Stimulated activated CD8-positive, alpha-beta memory T cell treated with anti-CD3 and anti-CD28 coated beads, Interleukin-15, amount 100 ng/mL, for 1 hour (primary cell): ENCODE measurements around the gene CNTN5.

Experiments used
- DNase-seq: peaks from one replicate; pipeline ENCODE4 v3.0.0-alpha.2; 2020; ENCODE audit warnings: low read depth

The CNTN5 gene

DNA sequence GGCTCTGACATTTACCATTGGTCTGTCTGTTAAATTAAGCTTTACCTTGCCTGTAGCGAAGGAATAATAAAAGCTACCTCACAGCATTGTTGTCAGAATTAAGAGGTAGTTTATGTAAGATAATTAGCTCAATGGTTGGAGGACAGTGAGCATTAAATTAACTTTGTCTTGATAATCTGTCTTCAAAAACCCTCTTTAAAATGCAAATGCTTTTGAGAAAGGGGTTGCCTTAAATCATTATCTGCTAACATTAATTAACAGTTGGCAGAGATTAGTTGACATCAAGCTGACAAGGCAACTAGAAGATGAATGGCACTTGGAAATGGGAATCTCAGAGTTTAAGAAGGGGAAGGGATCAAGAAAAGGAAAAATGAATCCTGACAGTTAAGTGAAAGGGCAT is 905.2 kb downstream of the CNTN5 start:
- DNase-seq = no peak

GRCh38 chr11:99932684-99933083 is 911.9 kb downstream of the CNTN5 start:
- no peak for DNase-seq

DNA sequence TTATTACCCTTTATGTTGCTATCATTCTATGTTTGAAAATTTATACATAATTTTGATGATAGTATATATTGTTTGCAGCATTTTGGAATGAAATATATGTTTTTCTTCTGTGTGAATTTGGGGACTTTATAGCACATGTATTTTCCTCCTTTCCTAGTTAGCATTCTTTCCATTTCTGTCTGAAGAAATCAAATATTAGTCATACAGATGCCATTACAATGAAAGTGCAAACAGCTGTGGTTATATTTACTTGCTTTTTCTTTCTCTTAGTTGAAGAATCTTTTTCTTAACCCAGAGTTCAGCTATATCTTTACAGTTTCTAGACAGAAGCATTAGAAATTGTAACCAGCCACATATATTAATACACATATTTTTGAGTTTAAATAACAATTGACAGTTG is 913.3 kb downstream of the CNTN5 start:
- no peak for DNase-seq

- no peak for DNase-seq
Measured at GRCh38 chr11:99937330-99937729, 916.6 kb downstream of the CNTN5 start.

GRCh38 chr11:99952816-99953215 is 932.1 kb downstream of the CNTN5 start:
- DNase-seq = no peak

DNA sequence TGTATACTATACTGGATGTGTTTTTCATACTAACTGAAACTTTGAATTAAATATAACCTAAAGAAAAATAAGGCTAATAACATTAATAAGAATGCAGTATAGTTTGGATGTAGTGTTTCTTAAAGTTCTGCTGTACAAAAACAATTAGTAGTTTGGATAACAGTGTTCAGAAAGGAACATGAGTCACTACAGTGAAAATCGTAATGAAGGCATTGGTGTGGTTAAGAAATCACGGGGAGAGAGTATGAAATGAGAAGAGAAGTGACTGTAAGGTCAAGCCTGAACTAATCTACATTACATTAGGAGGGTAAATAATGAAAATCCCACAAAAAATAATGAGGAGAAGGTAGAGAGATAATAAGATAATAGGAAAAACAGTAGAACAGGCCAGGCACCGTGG is 939.8 kb downstream of the CNTN5 start:
- no peak for DNase-seq

- DNase-seq = no peak
Measured at GRCh38 chr11:99968336-99968735, 947.6 kb downstream of the CNTN5 start.

DNA sequence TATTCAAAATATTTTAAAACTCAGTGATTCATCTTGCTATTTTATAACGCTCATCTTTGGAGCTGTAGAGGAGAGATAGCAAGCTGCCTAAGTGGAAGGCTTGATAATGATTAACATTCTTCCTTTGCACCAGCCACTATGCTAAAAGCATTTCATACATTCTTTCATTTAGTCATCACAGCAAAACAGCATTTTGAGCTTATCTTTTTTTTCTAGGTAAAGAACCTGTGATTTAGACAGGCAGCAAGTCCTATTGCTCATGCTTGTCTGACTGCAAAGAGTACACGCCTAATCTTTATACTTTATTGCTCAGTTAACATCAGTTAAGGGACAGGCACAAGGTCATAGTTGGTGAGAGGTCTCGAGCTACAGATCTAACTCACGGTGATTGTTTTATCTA is 953.2 kb downstream of the CNTN5 start:
- DNase-seq = no peak

DNA sequence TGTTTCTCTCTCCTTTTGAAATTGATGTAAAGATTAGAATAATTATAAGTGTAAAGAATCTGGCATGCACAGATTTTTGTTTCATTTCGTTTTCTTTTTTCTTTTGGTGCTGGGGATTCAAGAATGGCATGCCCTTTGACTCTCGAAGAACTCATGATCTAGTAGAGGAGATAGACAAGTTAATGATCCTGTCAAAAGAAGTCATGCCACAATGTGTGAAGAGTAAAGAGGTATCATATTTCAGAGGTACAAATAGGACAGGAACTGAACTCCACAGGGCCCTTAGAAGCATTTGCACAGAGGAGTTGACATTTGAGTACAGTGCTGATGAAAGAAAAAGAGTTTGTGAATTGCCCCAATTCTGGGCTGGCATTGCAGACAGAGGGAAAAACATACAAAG is 958.3 kb downstream of the CNTN5 start:
- no peak for DNase-seq

DNA sequence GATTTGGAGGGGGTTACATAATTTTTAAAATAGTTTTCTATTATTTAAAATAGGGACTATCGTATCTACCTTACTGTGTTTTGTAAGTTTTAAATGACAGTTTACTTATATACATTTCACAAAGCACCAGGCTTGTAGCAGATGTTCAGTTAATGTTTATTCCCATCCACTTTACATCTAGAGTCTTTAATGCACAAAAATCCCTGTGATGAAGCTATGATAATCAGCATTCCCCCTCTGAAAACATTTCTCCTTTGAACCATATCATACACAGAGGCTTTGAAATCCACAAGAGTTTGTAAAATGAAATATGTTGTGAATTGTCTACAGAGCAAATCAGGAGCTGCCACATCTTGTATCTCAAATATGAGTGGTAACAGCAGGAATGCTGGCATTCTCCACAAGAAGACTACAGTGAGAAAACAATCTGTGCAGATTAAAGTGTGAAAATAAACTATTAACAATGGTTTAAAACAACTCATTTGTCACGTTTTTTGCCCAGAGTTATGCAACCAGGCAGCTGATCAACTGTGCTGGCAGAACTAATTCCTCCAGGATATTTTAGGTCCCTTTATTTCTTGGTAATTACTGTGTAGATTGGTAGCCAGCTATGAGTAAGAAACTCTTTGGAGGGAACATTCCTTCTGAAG is 967.2 kb downstream of the CNTN5 start:
- DNase-seq = no peak

GRCh38 chr11:99988471-99988837 is 967.7 kb downstream of the CNTN5 start:
- DNase-seq = no peak

DNA sequence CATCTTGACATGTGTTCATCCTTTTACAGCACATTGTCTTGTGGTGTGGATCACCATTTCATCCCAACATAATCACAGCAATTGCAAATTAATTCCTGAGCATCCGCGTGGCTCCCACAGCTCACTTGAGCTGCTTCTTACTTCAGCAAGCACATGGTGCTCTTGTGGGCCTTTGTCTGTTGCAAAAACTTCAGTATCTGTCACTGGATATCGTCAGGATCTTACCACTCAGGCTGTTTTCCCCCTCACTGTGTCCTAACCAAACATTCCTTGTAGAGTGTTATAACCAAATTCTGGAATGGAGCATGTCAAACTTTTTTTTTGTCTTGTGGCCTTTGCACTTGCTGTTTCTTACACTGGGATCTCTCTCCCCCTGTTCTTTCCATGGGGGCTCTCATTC is 983.2 kb downstream of the CNTN5 start:
- no peak for DNase-seq

- DNase-seq = no peak
Measured at GRCh38 chr11:100004541-100004940, 983.8 kb downstream of the CNTN5 start.

DNA sequence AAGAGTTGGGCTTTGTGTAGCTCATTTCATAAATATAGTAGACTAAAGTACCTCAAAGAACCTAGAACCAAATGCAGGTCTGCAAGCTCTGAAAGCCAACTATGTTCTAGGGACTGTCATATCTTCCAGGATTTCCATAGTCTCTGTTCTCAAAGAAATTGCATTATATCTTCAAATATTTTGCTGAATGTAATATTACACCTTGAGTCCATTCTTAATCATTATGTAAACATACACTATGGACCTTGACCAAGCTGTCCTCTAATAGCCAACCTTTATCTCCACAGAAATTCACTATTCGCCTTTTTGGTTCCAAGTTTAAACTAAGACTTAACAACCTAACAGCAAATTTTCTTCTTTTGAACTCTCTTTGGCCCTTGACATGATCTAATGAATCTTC is 987.7 kb downstream of the CNTN5 start:
- DNase-seq = no peak

GRCh38 chr11:100009728-100010127 is 989.0 kb downstream of the CNTN5 start:
- DNase-seq = no peak

- DNase-seq = no peak
Measured at GRCh38 chr11:100010393-100010792, 989.6 kb downstream of the CNTN5 start.

- no peak for DNase-seq
Measured at GRCh38 chr11:100011697-100012096, 990.9 kb downstream of the CNTN5 start.

DNA sequence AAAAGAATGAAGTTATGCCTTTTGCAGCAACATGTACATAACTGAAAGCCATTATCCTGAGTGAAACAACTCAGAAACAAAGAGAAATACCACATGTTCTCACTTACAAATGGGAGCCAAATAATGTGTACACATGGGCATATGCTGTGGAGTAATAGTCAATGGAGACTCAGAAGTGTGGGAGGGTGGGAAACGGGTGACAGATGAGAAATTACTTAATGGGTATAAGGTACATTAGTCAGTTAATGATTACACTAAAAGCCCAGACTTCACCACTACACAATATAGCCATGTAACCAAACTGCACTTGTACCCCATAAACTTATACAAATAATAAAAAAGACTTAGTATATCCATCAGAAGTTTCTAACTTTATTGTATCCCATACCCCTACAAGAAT is 992.3 kb downstream of the CNTN5 start:
- no peak for DNase-seq

DNA sequence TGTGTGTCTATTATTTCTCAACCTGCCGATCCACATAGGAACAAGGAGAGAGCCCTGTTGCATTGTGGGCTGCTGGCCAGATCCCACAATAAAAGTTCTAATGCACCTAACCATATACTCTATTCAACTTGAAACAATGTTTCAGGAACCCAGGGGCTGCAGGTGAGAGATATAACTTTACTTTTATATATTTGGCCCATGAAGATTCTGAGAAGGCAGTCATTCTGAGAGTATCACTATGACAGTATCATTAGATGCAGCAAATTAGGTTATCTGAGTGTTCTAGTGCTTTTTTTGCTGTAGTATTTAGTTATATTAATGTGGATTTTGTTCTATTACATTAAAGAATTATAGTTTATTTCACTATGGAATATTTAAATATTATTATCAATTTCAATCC is 1011.2 kb downstream of the CNTN5 start:
- no peak for DNase-seq

DNA sequence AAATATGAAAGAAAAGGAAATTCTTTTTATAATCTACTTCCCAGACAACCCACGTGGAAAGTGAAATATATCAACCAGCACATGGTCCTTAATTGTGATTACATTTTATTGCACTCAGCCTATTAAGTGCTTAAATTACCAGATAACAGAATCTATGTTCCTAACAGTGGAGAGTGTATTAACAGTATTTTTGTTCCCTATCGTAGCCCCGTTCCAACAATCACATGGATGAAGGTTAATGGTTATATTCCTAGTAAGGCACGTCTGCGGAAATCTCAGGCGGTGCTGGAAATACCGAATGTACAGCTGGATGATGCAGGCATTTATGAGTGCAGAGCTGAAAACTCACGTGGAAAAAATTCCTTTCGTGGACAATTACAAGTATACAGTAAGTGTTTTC is 1040.3 kb downstream of the CNTN5 start:
- DNase-seq = no peak

- no peak for DNase-seq
Measured at GRCh38 chr11:100066399-100066798, 1045.7 kb downstream of the CNTN5 start.

- no peak for DNase-seq
Measured at GRCh38 chr11:100068116-100068515, 1047.4 kb downstream of the CNTN5 start.

DNA sequence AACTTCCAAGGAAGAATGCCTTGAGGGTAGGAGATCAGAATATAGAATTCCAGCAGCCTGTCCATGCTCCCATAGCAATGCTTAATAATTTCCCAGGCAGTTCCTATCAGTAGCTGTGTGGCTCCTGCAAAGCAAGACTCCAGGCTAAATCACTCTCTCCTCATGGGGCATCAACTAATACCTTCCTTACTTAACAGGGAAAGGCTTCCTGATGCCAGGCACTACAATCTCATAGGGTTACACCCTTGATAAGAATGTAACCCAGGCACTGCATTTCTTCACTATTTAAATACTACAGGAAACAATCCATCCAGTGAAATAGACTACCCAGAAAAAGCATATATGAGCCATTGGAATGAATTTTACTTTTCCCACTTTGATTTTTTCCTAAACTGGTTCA is 1051.4 kb downstream of the CNTN5 start:
- DNase-seq = no peak

DNA sequence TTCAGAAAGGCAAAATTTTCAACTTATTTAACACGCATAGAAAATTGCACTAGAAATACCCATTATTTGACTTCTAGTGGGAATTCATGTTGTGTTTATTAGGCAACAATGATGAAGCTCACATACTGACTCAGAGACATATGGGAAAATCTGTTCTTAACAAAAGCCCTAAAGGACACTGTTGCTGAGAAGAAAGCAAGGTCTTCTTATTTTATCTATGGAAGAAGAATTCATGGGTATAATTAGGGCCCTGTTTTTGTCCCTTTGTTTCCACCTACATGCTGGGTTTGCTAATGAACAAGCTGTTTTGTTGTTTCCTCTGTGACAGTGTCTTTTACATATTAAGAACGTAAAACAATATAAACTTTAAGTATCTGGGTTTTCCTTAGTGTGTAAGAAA is 1059.6 kb downstream of the CNTN5 start:
- DNase-seq = no peak

DNA sequence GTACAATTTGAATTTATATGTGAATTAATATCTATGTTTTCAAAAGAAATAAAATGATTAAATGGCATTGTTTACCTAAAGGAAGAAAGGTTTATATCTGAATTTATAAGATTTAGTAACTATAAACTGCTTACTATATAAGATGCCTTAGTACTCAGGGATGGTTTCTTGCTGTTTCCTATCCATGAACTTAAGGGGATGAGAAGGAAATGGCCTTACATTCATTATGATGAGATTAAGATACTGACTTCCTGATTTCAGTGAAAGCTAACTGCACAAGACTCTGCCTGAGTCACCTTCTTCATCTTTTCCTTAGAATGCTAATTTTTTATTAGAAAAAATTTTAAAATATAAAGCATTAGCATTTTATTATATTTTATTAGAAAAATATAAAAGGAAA is 1060.1 kb downstream of the CNTN5 start:
- no peak for DNase-seq
